Trophoblast cell (in vitro differentiated cells and primary cell): Measurements from ENCODE around the gene TPM1.

ENCODE experiments used
- DNase-seq, 2 donors: peaks; one replicate each; pipeline ENCODE4 v3.0.0-alpha.2; 2016
- H2AFZ ChIP-seq: 2 replicates; pipeline ENCODE4 v1.6.1; 2013; ENCODE audit warnings: low read length, moderate library complexity, mild to moderate bottlenecking; ENCODE audit not compliant: insufficient read depth, poor library complexity
- H2AK5ac ChIP-seq: 2 replicates; pipeline ENCODE4 v1.6.1; 2013; ENCODE audit warnings: mild to moderate bottlenecking, low read length
- H2BK120ac ChIP-seq: 2 replicates; pipeline ENCODE4 v1.6.1; 2013; ENCODE audit warnings: low read length, mild to moderate bottlenecking, moderate library complexity; ENCODE audit not compliant: insufficient read depth, poor library complexity
- H2BK12ac ChIP-seq: 2 replicates; pipeline ENCODE4 v1.6.1; 2013; ENCODE audit warnings: mild to moderate bottlenecking, low read length, moderate library complexity
- H2BK5ac ChIP-seq: 2 replicates; pipeline ENCODE4 v1.6.1; 2013; ENCODE audit warnings: low read length, low read depth, moderate library complexity, mild to moderate bottlenecking; ENCODE audit not compliant: poor library complexity
- H3K14ac ChIP-seq: 2 replicates; pipeline ENCODE4 v1.6.1; 2013; ENCODE audit warnings: mild to moderate bottlenecking, low read length
- H3K18ac ChIP-seq: 2 replicates; pipeline ENCODE4 v1.6.1; 2013; ENCODE audit warnings: mild to moderate bottlenecking, low read length
- H3K23ac ChIP-seq: 2 replicates; pipeline ENCODE4 v1.6.1; 2013; ENCODE audit warnings: low read length
- H3K27ac ChIP-seq: 2 replicates; pipeline ENCODE4 v1.5.1; 2013; ENCODE audit warnings: low read depth, mild to moderate bottlenecking, inconsistent platforms, low read length, moderate library complexity
- H3K27me3 ChIP-seq: 2 replicates; pipeline ENCODE4 v1.6.1; 2013; ENCODE audit warnings: inconsistent platforms, mild to moderate bottlenecking, low read length, moderate library complexity; ENCODE audit not compliant: insufficient read depth
- H3K36me3 ChIP-seq, 2 experiments: 1 replicate in 1 of 2; 2 replicates in 1 of 2; pipeline ENCODE4 v1.6.1; 2013; ENCODE audit warnings: low read length in 2 of 2, mild to moderate bottlenecking in 2 of 2, moderate library complexity in 1 of 2; ENCODE audit not compliant: insufficient read depth in 2 of 2, control insufficient read depth in 1 of 2
- H3K4ac ChIP-seq: 2 replicates; pipeline ENCODE4 v1.6.1; 2013; ENCODE audit warnings: low read depth, mild to moderate bottlenecking, low read length, moderate library complexity
- H3K4me1 ChIP-seq, 2 experiments: 1 replicate in 1 of 2; 2 replicates in 1 of 2; pipeline ENCODE4 v1.6.1; 2013; ENCODE audit warnings: low read length in 2 of 2, mild to moderate bottlenecking in 2 of 2, moderate library complexity in 1 of 2; ENCODE audit not compliant: insufficient read depth in 2 of 2, control insufficient read depth in 1 of 2
- H3K4me2 ChIP-seq: 2 replicates; pipeline ENCODE4 v1.6.1; 2013; ENCODE audit warnings: inconsistent platforms, mild to moderate bottlenecking, low read length, moderate library complexity
- H3K4me3 ChIP-seq: 2 replicates; pipeline ENCODE4 v1.5.1; 2013; ENCODE audit warnings: mild to moderate bottlenecking, low read depth, low read length, inconsistent platforms
- H3K79me1 ChIP-seq: one replicate; pipeline ENCODE4 v1.6.1; 2013; ENCODE audit warnings: low read length
- H3K79me2 ChIP-seq: 2 replicates; pipeline ENCODE4 v1.6.1; 2013; ENCODE audit warnings: low read length, mild to moderate bottlenecking; ENCODE audit not compliant: control insufficient read depth, insufficient read depth, poor library complexity
- H3K9ac ChIP-seq: 2 replicates; pipeline ENCODE4 v1.6.1; 2013; ENCODE audit warnings: mild to moderate bottlenecking, low read length
- H3K9me3 ChIP-seq: 2 replicates; pipeline ENCODE4 v1.6.1; 2013; ENCODE audit warnings: low read depth, mild to moderate bottlenecking, control low read depth, inconsistent platforms, low read length; ENCODE audit not compliant: insufficient read depth
- H4K12ac ChIP-seq: 2 replicates; pipeline ENCODE4 v1.6.1; 2013; ENCODE audit warnings: low read depth, mild to moderate bottlenecking, low read length, moderate library complexity
- H4K8ac ChIP-seq: 2 replicates; pipeline ENCODE4 v1.6.1; 2013; ENCODE audit warnings: low read depth, mild to moderate bottlenecking, low read length, moderate library complexity
- H4K91ac ChIP-seq: one replicate; pipeline ENCODE4 v1.6.1; 2013; ENCODE audit warnings: low read depth, mild to moderate bottlenecking, low read length, moderate library complexity
- WGBS: extraction: QIAGEN DNeasy Blood & Tissue Kit; methylation state at CpG from one replicate; pipeline ENCODE4 v1.1.7; 2013; ENCODE audit warnings: missing lambda C conversion rate; ENCODE audit not compliant: insufficient read length, insufficient coverage; ENCODE audit errors: extremely low coverage; 5-methylcytosine and 5-hydroxymethylcytosine counted together

TPM1 gene

DNA sequence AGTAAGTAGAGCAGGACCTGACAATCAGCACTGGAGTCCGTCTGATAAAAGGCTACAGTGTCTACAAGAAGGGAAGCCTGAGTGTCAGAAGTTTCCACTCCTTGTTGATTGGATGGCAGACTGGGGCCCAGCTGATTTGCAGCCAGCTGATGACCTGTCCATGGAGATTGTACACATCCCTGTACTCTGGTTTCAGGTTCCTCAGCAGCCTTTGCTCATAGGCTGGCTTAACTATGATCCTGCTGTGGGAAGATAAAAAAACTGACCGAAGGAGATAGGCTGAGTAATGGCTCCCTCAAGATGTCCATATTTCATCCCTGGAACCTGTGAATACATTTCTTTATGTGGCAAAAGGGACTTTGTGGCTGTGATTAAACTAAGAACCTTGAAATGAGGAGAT, 67.4 kb downstream of the TPM1 start:
- Histone ChIP-seq H3K36me3 (no peaks in the 10 kb centered on the region), H4K91ac (no peak overlapping the region), H3K4me2 (no peak overlapping the region), H3K4me3 (no peak overlapping the region), H4K12ac (no peak overlapping the region), H2BK12ac (no peak overlapping the region), H3K79me2 (no peaks in the 10 kb centered on the region), H2BK5ac (no peak overlapping the region), H2AFZ (no peak overlapping the region), H2AK5ac (no peak overlapping the region), H3K27ac (no peak overlapping the region), H3K14ac (no peak overlapping the region), H3K4ac (no peak overlapping the region), H4K8ac (no peak overlapping the region), H3K9me3 (peaks cover 3% of the 10 kb centered on the region), H3K79me1 (no peaks in the 10 kb centered on the region), H3K23ac (no peak overlapping the region), H3K4me1 (peaks cover 4 to 8% of the 10 kb centered on the region in 2 experiments), H2BK120ac (no peak overlapping the region), H3K9ac (no peak overlapping the region), H3K27me3 (no peaks in the 10 kb centered on the region), H3K18ac (no peak overlapping the region)
- no CpG with 5 or more reads among the region's 2 CpGs for WGBS
- DNase-seq: no peak

DNA sequence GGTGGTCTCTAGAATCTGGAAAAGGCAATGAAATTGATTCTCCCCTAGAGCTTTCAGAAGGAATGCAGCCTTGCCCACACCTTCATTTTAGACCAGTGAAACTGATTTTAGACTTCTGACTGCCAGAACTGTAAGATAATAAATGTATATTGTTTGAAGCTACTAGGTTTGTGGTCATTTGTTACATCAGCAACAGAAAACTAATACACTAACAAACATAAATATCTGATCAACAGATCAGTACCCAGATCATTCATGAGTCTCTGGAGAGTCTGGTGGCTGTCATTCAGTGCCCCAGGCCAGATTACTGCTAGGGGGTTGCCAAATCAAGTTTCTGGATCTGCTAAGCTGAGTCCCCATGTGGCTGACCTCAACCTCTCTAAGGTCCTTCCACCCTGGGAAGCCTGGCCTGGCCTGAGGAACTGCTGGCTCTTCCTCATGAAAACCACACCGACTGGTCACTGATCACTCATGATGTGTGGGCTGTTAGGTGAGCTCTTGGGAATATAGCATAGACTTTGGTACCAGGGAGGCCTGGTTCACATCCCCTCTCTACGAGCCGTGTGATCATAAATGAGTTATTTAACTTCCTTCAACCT, 68.0 kb downstream of the TPM1 start:
- no peak overlapping the region for H2BK5ac ChIP-seq
- no peaks in the 10 kb centered on the region for H3K36me3 ChIP-seq
- no peak overlapping the region for H4K8ac ChIP-seq
- no peak overlapping the region for H2AFZ ChIP-seq
- H3K4me3 ChIP-seq: no peak overlapping the region
- DNase-seq: no peak
- H4K91ac ChIP-seq: no peak overlapping the region
- no peak overlapping the region for H3K18ac ChIP-seq
- no CpG with 5 or more reads among the region's 3 CpGs for WGBS
- H3K14ac ChIP-seq: no peak overlapping the region
- H3K79me1 ChIP-seq: no peaks in the 10 kb centered on the region
- peaks cover 3% of the 10 kb centered on the region for H3K9me3 ChIP-seq
- H3K4me2 ChIP-seq: no peak overlapping the region
- no peak overlapping the region for H3K23ac ChIP-seq
- H2BK120ac ChIP-seq: no peak overlapping the region
- H3K27me3 ChIP-seq: no peaks in the 10 kb centered on the region
- no peak overlapping the region for H3K4ac ChIP-seq
- H2AK5ac ChIP-seq: no peak overlapping the region
- H3K4me1 ChIP-seq: peaks cover 4 to 8% of the 10 kb centered on the region in 2 experiments
- H2BK12ac ChIP-seq: no peak overlapping the region
- H3K27ac ChIP-seq: no peak overlapping the region
- H3K9ac ChIP-seq: no peak overlapping the region
- no peaks in the 10 kb centered on the region for H3K79me2 ChIP-seq
- H4K12ac ChIP-seq: no peak overlapping the region

DNA sequence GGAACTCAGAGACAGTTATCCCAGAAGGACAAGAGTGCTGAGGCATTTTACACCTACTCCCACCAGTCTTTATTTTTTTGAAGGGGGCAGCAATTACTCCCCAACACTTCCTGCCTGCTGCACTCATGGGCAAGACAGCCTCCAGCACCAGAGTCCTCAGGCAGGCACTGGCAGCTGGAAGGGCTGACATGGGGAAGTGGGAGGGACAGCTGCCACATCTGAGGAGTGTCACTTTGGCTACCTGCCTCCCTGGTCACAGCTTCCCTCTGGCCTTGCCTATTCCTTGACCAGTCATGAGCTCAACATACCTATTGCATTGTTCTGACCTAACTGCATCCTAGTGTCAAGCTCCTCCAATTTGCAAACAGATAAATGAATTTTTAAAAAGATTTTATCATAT, 68.9 kb downstream of the TPM1 start:
- Histone ChIP-seq H2BK5ac (no peak overlapping the region), H2BK12ac (no peak overlapping the region), H2BK120ac (no peak overlapping the region), H3K27ac (no peak overlapping the region), H4K12ac (no peak overlapping the region), H3K14ac (no peak overlapping the region), H3K36me3 (no peaks in the 10 kb centered on the region), H3K27me3 (no peaks in the 10 kb centered on the region), H3K4me3 (no peak overlapping the region), H3K79me2 (no peaks in the 10 kb centered on the region), H4K91ac (no peak overlapping the region), H3K9me3 (peaks cover 2% of the 10 kb centered on the region), H3K4ac (no peak overlapping the region), H3K9ac (no peak overlapping the region), H2AFZ (no peak overlapping the region), H4K8ac (no peak overlapping the region), H3K23ac (no peak overlapping the region), H3K18ac (no peak overlapping the region), H2AK5ac (no peak overlapping the region), H3K79me1 (no peaks in the 10 kb centered on the region), H3K4me2 (no peak overlapping the region), H3K4me1 (peaks cover 4 to 8% of the 10 kb centered on the region in 2 experiments)
- DNase-seq: no peak

DNA sequence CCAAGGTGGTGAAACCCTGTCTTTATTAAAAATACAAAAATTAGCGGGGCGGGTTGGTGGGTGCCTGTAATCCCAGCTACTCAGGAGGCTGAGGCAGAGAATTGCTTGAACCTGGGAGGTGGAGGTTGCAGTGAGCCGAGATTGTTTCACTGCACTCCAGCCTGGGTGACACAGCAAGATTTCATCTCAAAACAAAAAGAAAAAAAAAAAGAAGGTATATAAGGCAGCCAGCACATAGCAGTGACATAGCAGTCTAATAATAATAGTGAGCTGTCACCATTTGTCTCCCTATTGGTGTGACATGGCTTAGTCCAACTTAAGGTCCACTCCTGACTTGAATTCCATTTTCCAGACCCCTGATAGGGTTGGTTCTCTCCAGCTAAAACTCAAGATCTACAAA, 70.3 kb downstream of the TPM1 start:
- Histone ChIP-seq H4K91ac (no peak overlapping the region), H3K79me2 (no peaks in the 10 kb centered on the region), H3K18ac (no peak overlapping the region), H3K79me1 (no peaks in the 10 kb centered on the region), H2BK12ac (no peak overlapping the region), H3K4me3 (no peak overlapping the region), H2BK120ac (no peak overlapping the region), H3K27ac (no peak overlapping the region), H2AK5ac (no peak overlapping the region), H3K4me2 (no peak overlapping the region), H3K27me3 (no peaks in the 10 kb centered on the region), H3K14ac (no peak overlapping the region), H3K23ac (no peak overlapping the region), H4K8ac (no peak overlapping the region), H2BK5ac (no peak overlapping the region), H3K9ac (no peak overlapping the region), H2AFZ (no peak overlapping the region), H3K4me1 (peaks cover 4 to 8% of the 10 kb centered on the region in 2 experiments), H3K4ac (no peak overlapping the region), H3K36me3 (no peaks in the 10 kb centered on the region), H3K9me3 (peaks cover 2% of the 10 kb centered on the region), H4K12ac (no peak overlapping the region)
- DNase-seq: no peak
- WGBS: no CpG with 5 or more reads among the region's 3 CpGs
